GM23338 (cell line): ENCODE data around the gene LPP. TPM values are rescaled to one million over a fixed set of nuclear protein-coding genes. Genes with fewer than 3 reads are reported as not detected.
"Not testable (repeated sequence)": the region's sequence is repeated elsewhere in the genome, so short reads cannot be mapped to it uniquely, and the experiment has no call there.

Experiments used
- ATAC-seq: fragments of 200-7000 bp; cut with Tn5 transposase; 3 replicates; pipeline ENCODE4 v1.9.1; 2020
- DNase-seq: peaks from one replicate; pipeline ENCODE4 v3.0.0-alpha.2; 2015; ENCODE audit warnings: low spot score
- H2AFZ ChIP-seq: fragments of 200-600 bp; sonication (generic); 2 replicates; pipeline ENCODE4 v1.8.0; 2016; ENCODE audit warnings: antibody characterized with exemption, mild to moderate bottlenecking, moderate library complexity
- H3F3A ChIP-seq: fragments of 200-600 bp; sonication (generic); replicated peaks from 2 replicates; pipeline ENCODE4 v1.8.0; 2017; ENCODE audit warnings: antibody characterized with exemption, mixed run types, low read depth
- H3K27ac ChIP-seq: fragments of 200-600 bp; sonication (generic); 2 replicates; pipeline ENCODE4 v1.6.1; 2016; ENCODE audit warnings: low read depth
- H3K27me3 ChIP-seq: fragments of 200-600 bp; sonication (generic); 2 replicates; pipeline ENCODE4 v1.8.0; 2016; ENCODE audit warnings: mild to moderate bottlenecking, mixed run types, moderate library complexity; ENCODE audit not compliant: insufficient read depth
- H3K36me3 ChIP-seq: fragments of 200-600 bp; sonication (generic); 2 replicates; pipeline ENCODE4 v1.8.0; 2016; ENCODE audit warnings: mild to moderate bottlenecking; ENCODE audit not compliant: insufficient read depth
- H3K4me1 ChIP-seq: fragments of 200-600 bp; sonication (generic); 2 replicates; pipeline ENCODE4 v1.8.0; 2016; ENCODE audit warnings: mild to moderate bottlenecking, moderate library complexity; ENCODE audit not compliant: insufficient read depth
- H3K4me2 ChIP-seq: fragments of 200-600 bp; sonication (generic); 2 replicates; pipeline ENCODE4 v1.7.1; 2017; ENCODE audit warnings: mixed run types
- H3K4me3 ChIP-seq: fragments of 200-600 bp; sonication (generic); 2 replicates; pipeline ENCODE4 v1.6.1; 2016; ENCODE audit warnings: mixed run types
- H3K79me2 ChIP-seq: fragments of 200-600 bp; sonication (generic); replicated peaks from 2 replicates; pipeline ENCODE4 v1.8.0; 2017; ENCODE audit warnings: mild to moderate bottlenecking; ENCODE audit not compliant: insufficient read depth
- H3K9me2 ChIP-seq: fragments of 200-600 bp; sonication (generic); 2 replicates; pipeline ENCODE4 v1.8.0; 2017; ENCODE audit not compliant: insufficient read depth
- H4K20me1 ChIP-seq: fragments of 200-600 bp; sonication (generic); replicated peaks from 2 replicates; pipeline ENCODE4 v1.8.0; 2017; ENCODE audit warnings: mild to moderate bottlenecking; ENCODE audit not compliant: insufficient read depth
- H3K27ac Mint-ChIP-seq: 2 replicates; pipeline ENCODE4 v1.8.0; 2020; ENCODE audit warnings: inconsistent platforms, mild to moderate bottlenecking, moderate library complexity, mixed read lengths
- H3K27me3 Mint-ChIP-seq: 3 replicates; pipeline ENCODE4 v1.8.0; 2022; ENCODE audit warnings: low read depth, mild to moderate bottlenecking, moderate library complexity, mixed read lengths, inconsistent platforms; ENCODE audit not compliant: insufficient read depth, poor library complexity
- H3K36me3 Mint-ChIP-seq: 3 replicates; pipeline ENCODE4 v1.8.0; 2021; ENCODE audit warnings: low read depth, mild to moderate bottlenecking, inconsistent platforms, moderate library complexity, mixed read lengths
- H3K4me1 Mint-ChIP-seq: 3 replicates; pipeline ENCODE4 v1.8.0; 2020; ENCODE audit warnings: mild to moderate bottlenecking, inconsistent platforms, mixed read lengths
- H3K4me3 Mint-ChIP-seq: 3 replicates; pipeline ENCODE4 v1.8.0; 2021; ENCODE audit warnings: moderate library complexity, mild to moderate bottlenecking, inconsistent platforms, mixed read lengths
- H3K9me3 Mint-ChIP-seq: 3 replicates; pipeline ENCODE4 v1.8.0; 2020; ENCODE audit warnings: moderate library complexity, mild to moderate bottlenecking, inconsistent platforms, mixed read lengths
- CREB1 ChIP-seq: fragments of 250-450 bp; sonication (Bioruptor Pico); IDR thresholded peaks from 2 replicates; pipeline ENCODE4 v1.5.0; 2020; ENCODE audit warnings: low read depth, mild to moderate bottlenecking, moderate library complexity
- EZH2 ChIP-seq: fragments of 200-600 bp; sonication (generic); IDR thresholded peaks from one replicate; pipeline ENCODE4 v1.8.0; 2017; ENCODE audit warnings: antibody characterized with exemption, mild to moderate bottlenecking, low read depth; ENCODE audit not compliant: unreplicated experiment
- EZH2phosphoT487 ChIP-seq: fragments of 200-600 bp; sonication (generic); IDR thresholded peaks from one replicate; pipeline ENCODE4 v1.8.1; 2018; ENCODE audit warnings: antibody characterized with exemption; ENCODE audit not compliant: unreplicated experiment
- JUNB ChIP-seq: IDR thresholded peaks from one replicate; pipeline ENCODE4 v1.6.1; 2016; ENCODE audit warnings: antibody characterized with exemption; ENCODE audit not compliant: unreplicated experiment
- NANOG ChIP-seq: IDR thresholded peaks from 2 replicates; pipeline ENCODE4 v1.6.1; 2016; ENCODE audit warnings: antibody characterized with exemption, borderline replicate concordance
- POLR2AphosphoS5 ChIP-seq: IDR thresholded peaks from 2 replicates; pipeline ENCODE4 v1.6.1; 2016; ENCODE audit warnings: antibody characterized with exemption, low read depth
- STAT1 ChIP-seq: IDR thresholded peaks from one replicate; pipeline ENCODE4 v1.6.1; 2016; ENCODE audit warnings: antibody characterized with exemption; ENCODE audit not compliant: unreplicated experiment
- ZNF114 ChIP-seq: fragments of 250-450 bp; sonication (Bioruptor Pico); IDR thresholded peaks from 2 replicates; pipeline ENCODE4 v1.5.0; 2020; ENCODE audit warnings: mild to moderate bottlenecking, moderate library complexity
- ZNF331 ChIP-seq: fragments of 250-450 bp; sonication (Bioruptor Pico); IDR thresholded peaks from 2 replicates; pipeline ENCODE4 v1.5.0; 2020; ENCODE audit warnings: low read depth, mild to moderate bottlenecking, moderate library complexity
- polyA plus RNA-seq: library from polyadenylated mRNA; unstranded; fragments of >200 nt; fragmentation: Nextera tagmentation; extraction: Ambion mirVana; gene quantifications from 2 replicates; pipeline ENCODE4 v1.2.1, GENCODE V29; 2016
- total RNA-seq: library from RNA; depleted of rRNA; stranded (reverse); fragments of >200 nt; shearing (Covaris generic); gene quantifications from 2 replicates; pipeline ENCODE4 v1.2.3, GENCODE V29; 2014
- TF ChIP-seq, protein P1 (sequence below), 2 experiments: fragments of 200-600 bp in 1 of 2; sonication (generic) in 1 of 2; conservative IDR thresholded peaks; 2 replicates each; pipeline versions ENCODE4 v1.5.1 to v1.6.1; 2016 to 2017; ENCODE audit warnings: antibody characterized with exemption in 2 of 2, low read depth in 2 of 2, mild to moderate bottlenecking in 2 of 2, moderate library complexity in 1 of 2
- TF ChIP-seq, protein P2 (sequence below): IDR thresholded peaks from one replicate; pipeline ENCODE4 v1.6.1; 2018; ENCODE audit warnings: antibody characterized with exemption; ENCODE audit not compliant: unreplicated experiment
- TF ChIP-seq, protein P3 (sequence below): IDR thresholded peaks from 2 replicates; pipeline ENCODE4 v1.6.1; 2016; ENCODE audit warnings: antibody characterized with exemption

The LPP gene
- total and polyA plus RNA-seq, 2 experiments from 2014 or later, result 23.0 to 35.2 TPM

DNA sequence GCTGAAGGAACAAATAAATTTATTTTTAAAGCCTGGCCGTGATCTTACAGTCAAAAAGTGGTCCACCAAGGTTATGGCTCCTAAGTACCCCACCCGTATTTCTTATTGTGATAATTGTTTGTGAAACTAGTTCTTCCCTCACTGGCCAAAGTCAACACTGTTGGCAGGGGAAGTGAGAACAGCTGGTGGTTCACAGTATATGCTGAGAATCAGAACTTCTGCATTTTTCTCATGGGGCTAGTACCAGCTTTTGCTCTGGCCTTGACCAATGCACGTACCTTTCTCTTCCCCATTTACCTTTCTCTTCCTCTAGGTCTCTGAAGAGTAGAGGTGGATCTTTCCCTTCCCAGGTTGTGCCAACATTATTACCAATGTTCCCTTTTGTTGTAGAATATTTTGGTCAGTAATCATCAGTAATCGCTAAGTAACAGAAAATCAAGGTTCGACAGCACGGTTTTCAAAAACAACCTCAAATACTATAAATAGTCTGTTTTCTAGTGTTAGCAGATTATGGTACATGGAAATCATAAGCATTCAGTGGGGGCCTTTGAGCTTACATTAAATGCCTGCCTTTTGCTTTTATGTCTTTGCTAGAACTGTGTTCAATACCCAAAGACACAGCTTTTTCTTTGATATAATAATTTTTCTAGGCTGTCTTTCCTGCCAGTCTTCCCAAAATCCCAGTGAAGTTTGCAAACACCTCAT, 268.0 kb downstream of the LPP start:
- Histone ChIP-seq H3K4me3 (no peak overlapping the region), H2AFZ (no peak overlapping the region), H3K79me2 (peaks cover 10% of the 10 kb centered on the region; the same call in 1 of the 2 replicates), H3K4me2 (no peak overlapping the region), H4K20me1 (no peaks in the 10 kb centered on the region), H3K36me3 (no peaks in the 10 kb centered on the region), H3F3A (no peaks in the 10 kb centered on the region), H3K4me1 (no peaks in the 10 kb centered on the region), H3K9me2 (no peaks in the 10 kb centered on the region), H3K27me3 (no peaks in the 10 kb centered on the region), H3K27ac (no peak overlapping the region)
- TF ChIP-seq ZNF331 (no peak), NANOG (no peak), ZNF114 (no peak), CREB1 (CRISPR knock-in tag) (no peak)
- TF ChIP-seq, protein P1, sequence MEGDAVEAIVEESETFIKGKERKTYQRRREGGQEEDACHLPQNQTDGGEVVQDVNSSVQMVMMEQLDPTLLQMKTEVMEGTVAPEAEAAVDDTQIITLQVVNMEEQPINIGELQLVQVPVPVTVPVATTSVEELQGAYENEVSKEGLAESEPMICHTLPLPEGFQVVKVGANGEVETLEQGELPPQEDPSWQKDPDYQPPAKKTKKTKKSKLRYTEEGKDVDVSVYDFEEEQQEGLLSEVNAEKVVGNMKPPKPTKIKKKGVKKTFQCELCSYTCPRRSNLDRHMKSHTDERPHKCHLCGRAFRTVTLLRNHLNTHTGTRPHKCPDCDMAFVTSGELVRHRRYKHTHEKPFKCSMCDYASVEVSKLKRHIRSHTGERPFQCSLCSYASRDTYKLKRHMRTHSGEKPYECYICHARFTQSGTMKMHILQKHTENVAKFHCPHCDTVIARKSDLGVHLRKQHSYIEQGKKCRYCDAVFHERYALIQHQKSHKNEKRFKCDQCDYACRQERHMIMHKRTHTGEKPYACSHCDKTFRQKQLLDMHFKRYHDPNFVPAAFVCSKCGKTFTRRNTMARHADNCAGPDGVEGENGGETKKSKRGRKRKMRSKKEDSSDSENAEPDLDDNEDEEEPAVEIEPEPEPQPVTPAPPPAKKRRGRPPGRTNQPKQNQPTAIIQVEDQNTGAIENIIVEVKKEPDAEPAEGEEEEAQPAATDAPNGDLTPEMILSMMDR (conservative IDR thresholded peaks at IDR 0.05; ENCODE audit: low read depth in 2 of 2), result no peak
- ATAC-seq (no peak), DNase-seq (no peak)
- Mint-ChIP-seq H3K4me3 (no peak overlapping the region), H3K27me3 (no peaks in the 10 kb centered on the region), H3K4me1 (peaks cover 5% of the 10 kb centered on the region; the same call in 2 of the 3 replicates), H3K36me3 (no peaks in the 10 kb centered on the region; the same call in 2 of the 3 replicates), H3K9me3 (peaks cover 9% of the 10 kb centered on the region; the same call in 1 of the 3 replicates), H3K27ac (no peak overlapping the region; the same call in 1 of the 2 replicates)

DNA sequence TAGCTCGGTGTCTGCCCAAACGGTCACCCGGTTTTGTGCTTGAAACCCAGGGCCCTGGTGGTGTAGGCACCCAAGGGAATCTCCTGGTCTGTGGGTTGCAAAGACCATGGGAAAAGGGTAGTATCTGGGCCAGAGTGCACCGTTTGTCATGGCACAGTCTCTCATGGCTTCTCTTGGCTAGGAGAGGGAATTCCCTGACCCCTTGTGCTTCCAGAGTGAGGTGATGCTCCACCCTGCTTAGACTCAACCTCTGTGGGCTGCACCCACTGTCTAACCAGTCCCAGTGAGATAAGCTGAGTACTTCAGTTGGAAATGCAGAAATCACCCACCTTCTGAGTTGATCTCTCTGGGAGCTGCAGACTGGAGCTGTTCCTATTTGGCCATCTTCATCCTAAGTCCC, 274.0 kb downstream of the LPP start:
- H3K9me2 ChIP-seq, H3K27ac ChIP-seq, H3K36me3 Mint-ChIP-seq, H3K4me2 ChIP-seq, H3K36me3 ChIP-seq, H3K27me3 ChIP-seq, H3K4me1 ChIP-seq, H3K4me1 Mint-ChIP-seq, H3K27ac Mint-ChIP-seq, H3K4me3 Mint-ChIP-seq, H3K4me3 ChIP-seq, DNase-seq, H4K20me1 ChIP-seq, ATAC-seq, H3F3A ChIP-seq, H3K79me2 ChIP-seq, H3K27me3 Mint-ChIP-seq, H2AFZ ChIP-seq: not testable (repeated sequence)
- H3K9me3 Mint-ChIP-seq, result peaks cover 11% of the 10 kb centered on the region; the same call in 1 of the 3 replicates

DNA sequence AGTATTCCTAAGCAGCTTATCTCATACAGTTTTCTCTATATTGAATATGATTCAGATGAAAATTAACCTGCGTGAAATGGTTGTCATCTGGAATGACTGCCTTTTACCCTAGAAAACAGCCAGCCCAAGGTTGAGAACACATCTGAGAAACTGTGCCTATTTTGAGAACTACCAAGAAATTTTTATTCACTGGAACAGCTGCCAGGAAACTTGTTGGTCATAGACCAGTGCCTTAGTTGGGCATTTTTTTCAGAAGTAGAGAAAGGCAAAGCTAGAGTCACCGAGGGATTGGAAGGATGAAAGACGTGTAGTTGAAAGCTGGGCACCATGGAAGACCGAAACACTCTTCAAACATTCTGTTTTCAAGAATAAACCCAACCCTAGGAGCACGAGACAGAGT, 277.1 kb downstream of the LPP start:
- Mint-ChIP-seq H3K36me3 (0 out of 3 replicates have a peak, but pooled peaks cover 4% of the 10 kb centered on the region), H3K4me3 (no peak overlapping the region), H3K4me1 (peaks cover 10% of the 10 kb centered on the region; the same call in 2 of the 3 replicates), H3K27ac (no peak overlapping the region), H3K9me3 (0 out of 3 replicates have a peak, but pooled peaks cover 5% of the 10 kb centered on the region), H3K27me3 (no peaks in the 10 kb centered on the region)
- Histone ChIP-seq H3K36me3 (no peaks in the 10 kb centered on the region), H4K20me1 (no peaks in the 10 kb centered on the region), H3K4me1 (no peaks in the 10 kb centered on the region), H3K27me3 (no peaks in the 10 kb centered on the region), H3K9me2 (no peaks in the 10 kb centered on the region), H3K4me2 (no peak overlapping the region), H3F3A (no peaks in the 10 kb centered on the region), H3K27ac (no peak overlapping the region), H2AFZ (no peak overlapping the region), H3K4me3 (no peak overlapping the region), H3K79me2 (peaks cover 7% of the 10 kb centered on the region; the same call in 1 of the 2 replicates)
- DNase-seq (no peak), ATAC-seq (no peak)
- TF ChIP-seq EZH2phosphoT487 (no peak), ZNF331 (no peak), STAT1 (no peak), POLR2AphosphoS5 (no peak), JUNB (no peak), NANOG (no peak), EZH2 (no peak), ZNF114 (no peak), CREB1 (CRISPR knock-in tag) (no peak)
- TF ChIP-seq, protein P2, sequence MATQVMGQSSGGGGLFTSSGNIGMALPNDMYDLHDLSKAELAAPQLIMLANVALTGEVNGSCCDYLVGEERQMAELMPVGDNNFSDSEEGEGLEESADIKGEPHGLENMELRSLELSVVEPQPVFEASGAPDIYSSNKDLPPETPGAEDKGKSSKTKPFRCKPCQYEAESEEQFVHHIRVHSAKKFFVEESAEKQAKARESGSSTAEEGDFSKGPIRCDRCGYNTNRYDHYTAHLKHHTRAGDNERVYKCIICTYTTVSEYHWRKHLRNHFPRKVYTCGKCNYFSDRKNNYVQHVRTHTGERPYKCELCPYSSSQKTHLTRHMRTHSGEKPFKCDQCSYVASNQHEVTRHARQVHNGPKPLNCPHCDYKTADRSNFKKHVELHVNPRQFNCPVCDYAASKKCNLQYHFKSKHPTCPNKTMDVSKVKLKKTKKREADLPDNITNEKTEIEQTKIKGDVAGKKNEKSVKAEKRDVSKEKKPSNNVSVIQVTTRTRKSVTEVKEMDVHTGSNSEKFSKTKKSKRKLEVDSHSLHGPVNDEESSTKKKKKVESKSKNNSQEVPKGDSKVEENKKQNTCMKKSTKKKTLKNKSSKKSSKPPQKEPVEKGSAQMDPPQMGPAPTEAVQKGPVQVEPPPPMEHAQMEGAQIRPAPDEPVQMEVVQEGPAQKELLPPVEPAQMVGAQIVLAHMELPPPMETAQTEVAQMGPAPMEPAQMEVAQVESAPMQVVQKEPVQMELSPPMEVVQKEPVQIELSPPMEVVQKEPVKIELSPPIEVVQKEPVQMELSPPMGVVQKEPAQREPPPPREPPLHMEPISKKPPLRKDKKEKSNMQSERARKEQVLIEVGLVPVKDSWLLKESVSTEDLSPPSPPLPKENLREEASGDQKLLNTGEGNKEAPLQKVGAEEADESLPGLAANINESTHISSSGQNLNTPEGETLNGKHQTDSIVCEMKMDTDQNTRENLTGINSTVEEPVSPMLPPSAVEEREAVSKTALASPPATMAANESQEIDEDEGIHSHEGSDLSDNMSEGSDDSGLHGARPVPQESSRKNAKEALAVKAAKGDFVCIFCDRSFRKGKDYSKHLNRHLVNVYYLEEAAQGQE, result no peak
- TF ChIP-seq, protein P3, sequence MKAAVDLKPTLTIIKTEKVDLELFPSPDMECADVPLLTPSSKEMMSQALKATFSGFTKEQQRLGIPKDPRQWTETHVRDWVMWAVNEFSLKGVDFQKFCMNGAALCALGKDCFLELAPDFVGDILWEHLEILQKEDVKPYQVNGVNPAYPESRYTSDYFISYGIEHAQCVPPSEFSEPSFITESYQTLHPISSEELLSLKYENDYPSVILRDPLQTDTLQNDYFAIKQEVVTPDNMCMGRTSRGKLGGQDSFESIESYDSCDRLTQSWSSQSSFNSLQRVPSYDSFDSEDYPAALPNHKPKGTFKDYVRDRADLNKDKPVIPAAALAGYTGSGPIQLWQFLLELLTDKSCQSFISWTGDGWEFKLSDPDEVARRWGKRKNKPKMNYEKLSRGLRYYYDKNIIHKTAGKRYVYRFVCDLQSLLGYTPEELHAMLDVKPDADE, result no peak
